ENCODE results near the gene NPR3.

NPR3 gene

GRCh38 chr5:32808783-32809182 lies 97.7 kb downstream of the NPR3 start:
- no peak for DNase-seq (ENCODE audit: low spot score)

DNA sequence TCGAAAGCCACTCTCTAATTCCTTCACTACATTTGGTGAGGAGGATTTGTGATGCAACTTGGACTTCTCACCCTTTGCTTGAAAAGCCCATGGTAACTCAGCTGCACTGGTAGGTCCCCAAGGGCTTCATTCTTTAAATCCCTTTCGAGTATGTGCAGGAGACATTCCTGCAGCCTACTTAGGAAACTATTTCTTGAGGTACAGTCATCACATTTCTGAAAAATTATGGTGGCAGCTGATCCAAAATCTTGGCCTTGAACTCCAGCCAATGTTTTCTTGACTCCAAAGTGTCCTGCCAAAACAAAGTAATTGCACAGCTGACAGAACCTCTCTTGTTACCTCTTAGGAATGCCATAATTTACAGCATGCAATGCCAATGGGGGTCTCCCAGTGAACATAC lies 99.7 kb downstream of the NPR3 start:
- no peak for DNase-seq (ENCODE audit: low spot score)

- no peak for DNase-seq (ENCODE audit: low spot score)
Measured at GRCh38 chr5:32812399-32812798, 101.3 kb downstream of the NPR3 start.

GRCh38 chr5:32814141-32814540 lies 103.0 kb downstream of the NPR3 start:
- DNase-seq (ENCODE audit: low spot score): no peak

GRCh38 chr5:32814620-32815019 lies 103.5 kb downstream of the NPR3 start:
- DNase-seq (ENCODE audit: low spot score): no peak

GRCh38 chr5:32827981-32828380 lies 116.9 kb downstream of the NPR3 start:
- DNase-seq (ENCODE audit: low spot score): no peak

DNA sequence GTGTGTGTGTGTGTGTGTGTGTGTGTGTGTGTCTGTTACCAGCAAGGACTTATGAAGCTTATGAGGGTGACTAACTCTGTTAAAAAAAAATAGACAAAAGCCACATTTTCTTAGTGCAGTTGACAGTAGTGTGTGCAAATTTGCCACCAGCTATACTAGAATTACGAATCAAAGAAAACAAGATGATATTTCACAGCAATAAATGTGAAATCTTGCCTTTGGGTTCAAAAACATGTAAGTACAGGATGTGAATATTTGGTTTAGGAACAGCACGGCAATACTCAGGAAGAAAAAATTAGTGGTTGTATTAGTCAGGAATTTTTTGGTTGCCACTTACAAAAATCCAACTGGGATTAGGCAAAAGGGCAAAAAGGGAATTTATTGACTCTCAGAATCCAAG lies 117.4 kb downstream of the NPR3 start:
- DNase-seq (ENCODE audit: low spot score): no peak

DNA sequence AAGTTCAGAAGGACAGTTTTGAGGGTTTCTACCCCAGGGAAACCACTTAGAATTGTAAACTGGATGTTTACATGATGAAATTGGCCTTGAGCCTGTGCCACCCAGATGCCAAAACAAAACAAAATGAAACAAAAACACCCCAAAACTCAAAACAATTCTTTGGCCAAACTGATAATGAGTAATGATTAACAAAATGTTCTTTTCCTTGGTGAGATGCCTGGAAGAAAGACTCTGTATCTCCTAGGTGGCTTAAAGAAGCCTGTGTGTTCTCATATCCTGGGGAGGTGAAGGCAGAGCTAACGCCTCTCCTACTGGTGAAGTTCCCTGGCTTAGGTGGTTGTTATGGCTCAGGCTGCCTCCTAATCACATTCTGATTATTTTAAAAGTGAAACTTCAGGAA lies 120.5 kb downstream of the NPR3 start:
- DNase-seq (ENCODE audit: low spot score): no peak

DNA sequence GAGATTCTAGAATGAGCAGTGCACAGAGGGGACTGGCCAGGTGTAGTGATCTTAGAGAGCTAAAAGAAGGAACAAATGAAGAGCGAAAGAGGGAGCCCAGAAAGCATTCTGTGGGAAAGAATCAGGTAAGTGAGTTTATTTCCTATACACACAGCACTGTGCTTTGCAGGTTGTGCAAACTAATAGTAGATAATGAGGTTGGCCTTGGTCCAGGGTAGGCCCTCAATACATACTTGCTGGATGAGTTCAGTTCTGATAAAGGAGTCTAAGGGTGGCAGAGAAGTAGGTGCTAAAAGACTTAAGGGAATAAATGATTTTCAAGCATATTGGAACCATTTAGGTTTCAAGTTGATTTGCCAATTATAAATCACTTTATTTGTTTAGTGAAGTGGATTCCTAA lies 122.0 kb downstream of the NPR3 start:
- DNase-seq (ENCODE audit: low spot score): no peak

DNA sequence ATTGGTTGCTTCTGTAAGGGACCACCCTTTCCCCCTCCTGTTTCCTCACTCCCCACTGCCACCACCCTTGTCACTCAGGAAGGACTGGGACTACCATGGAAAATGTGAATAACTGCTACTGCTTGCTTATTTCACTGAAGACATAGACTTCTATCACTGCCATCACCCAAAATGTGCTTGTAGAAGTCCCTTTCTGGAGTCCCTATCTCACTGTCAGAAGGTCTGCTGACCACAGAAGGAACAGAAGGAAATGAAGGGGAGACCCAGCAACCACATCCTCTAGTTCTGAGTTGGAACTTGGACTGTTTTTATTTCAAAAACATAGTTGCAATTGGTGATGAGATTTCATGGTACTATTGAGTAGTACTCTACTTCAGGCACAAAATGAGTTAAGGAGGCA lies 122.5 kb downstream of the NPR3 start:
- no peak for DNase-seq (ENCODE audit: low spot score)

DNA sequence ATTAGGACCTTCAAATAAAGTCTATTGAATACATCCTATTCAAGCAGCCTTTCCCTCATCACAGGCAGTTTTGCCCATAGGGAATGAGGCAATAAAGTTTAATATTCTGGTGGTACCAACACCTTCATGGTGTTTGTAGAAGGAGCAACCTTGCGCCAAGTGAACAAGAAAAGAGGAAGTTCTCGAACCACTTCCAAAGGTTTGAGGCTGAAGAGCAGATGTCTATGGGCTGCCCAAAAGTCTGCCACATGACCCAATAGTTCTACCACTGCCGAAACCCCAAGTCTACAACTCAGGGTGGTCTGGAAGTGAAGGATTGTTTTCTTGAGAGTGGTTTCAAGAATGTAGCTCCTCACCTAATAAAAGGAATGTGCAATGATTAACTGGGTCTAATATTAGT lies 123.1 kb downstream of the NPR3 start:
- no peak for DNase-seq (ENCODE audit: low spot score)

DNA sequence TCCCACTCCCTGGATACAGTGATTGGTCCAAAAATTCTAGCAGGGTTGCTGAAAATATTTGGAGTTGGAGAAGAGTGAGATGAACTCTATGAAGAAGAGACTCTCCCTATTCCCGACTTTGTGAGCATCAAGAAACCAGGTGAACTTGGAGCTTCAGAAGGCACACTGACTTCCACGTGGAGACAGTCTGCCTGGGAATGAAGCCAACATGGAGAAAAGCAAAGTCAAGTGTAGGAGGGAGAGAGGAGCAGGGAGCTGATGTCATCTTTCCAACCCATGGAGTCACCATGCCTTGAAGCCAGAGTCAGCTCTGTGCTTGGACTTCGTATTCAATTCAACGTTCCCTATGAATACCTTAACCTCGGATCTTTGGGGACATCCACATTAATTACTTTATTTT lies 125.1 kb downstream of the NPR3 start:
- no peak for DNase-seq (ENCODE audit: low spot score)

DNA sequence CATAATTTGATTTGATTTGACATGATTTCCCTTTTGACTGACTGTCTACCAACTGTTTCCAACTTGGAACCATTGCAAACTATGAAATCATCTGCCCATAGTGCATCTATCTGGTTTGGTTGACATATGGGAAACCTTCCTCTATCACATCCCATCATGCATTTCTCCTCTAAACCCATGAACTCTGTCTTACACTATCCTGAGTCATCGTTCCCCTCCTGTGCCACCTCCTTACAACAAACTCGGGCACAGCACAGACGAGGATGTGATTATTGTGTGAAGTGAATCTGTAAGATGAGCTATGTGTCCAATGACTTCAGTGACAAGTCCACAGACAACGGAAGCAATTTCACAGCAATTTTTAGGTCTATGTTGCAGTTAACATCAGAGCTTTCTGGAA lies 126.1 kb downstream of the NPR3 start:
- DNase-seq (ENCODE audit: low spot score): no peak

- no peak for DNase-seq (ENCODE audit: low spot score)
Measured at GRCh38 chr5:32839106-32839505, 128.0 kb downstream of the NPR3 start.

DNA sequence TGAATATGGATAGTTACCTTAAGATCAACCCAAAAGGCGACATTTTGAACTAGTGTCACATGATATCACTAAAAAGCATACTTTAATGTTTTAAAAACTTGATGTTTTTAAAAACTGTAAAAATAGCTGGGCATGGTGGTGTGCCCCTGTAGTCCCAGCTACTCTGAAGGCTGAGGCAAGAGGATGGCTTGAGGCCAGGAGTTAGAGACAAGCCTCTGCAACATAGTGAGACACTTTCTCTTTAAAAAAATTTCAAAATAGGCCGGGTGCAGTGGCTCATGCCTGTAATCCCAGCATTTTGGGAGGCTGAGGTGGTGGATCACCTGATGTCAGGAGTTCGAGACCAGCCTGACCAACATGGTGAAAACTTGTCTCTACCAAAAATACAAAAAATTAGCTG lies 129.5 kb downstream of the NPR3 start:
- DNase-seq (ENCODE audit: low spot score): no peak
